ENCODE measurements around the gene APBB1. TPM values are rescaled to one million over a fixed set of nuclear protein-coding genes. Genes with fewer than 3 reads are reported as not detected.

Gene APBB1
- total and polyA plus RNA-seq, 2 experiments from 2014 or later: 43.1 to 46.2 TPM

DNA sequence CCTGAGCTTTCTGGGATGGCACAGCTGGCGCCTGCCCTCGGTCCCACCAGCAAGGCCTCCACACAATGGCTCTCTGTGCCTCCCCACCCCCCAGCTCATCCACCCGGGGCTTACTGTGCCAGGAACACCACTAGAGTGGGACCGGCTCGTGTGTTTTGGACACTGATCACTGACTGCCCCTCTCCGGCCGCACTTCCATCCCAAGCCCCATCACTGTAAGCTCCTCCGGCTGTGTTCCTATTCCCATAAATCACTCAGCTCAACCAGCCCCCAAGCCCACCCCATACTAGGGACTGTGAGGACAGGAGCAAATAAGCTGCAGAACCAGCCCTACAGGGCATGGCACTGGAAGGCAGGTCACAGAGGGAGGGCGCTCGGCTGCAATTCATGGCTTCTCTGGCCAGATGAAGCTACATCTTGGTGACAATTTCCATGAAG is 7.3 kb downstream of the APBB1 start:
- H4K20me1 ChIP-seq (ENCODE audit: insufficient read depth): no peaks in the 10 kb centered on the region; the same call in 1 of the 2 replicates
- no peak overlapping the region for H2AFZ ChIP-seq
- DNase-seq: no peak
- no peaks in the 10 kb centered on the region for H3K36me3 ChIP-seq (ENCODE audit: low read depth)
- H3K9ac ChIP-seq: no peak overlapping the region
- peaks cover 24% of the 10 kb centered on the region for H3K79me2 ChIP-seq (ENCODE audit: insufficient read depth)
- H3K9me2 ChIP-seq (ENCODE audit: insufficient read depth): no peaks in the 10 kb centered on the region
- no peak overlapping the region for H3K4me3 ChIP-seq
- in situ Hi-C loops (cut with MboI): no loop called here
- no peak overlapping the region for H3K4me2 ChIP-seq (ENCODE audit: unreplicated experiment)
- no peak overlapping the region for H3K27ac ChIP-seq
- TF ChIP-seq EZH2 (IDR thresholded peaks at IDR 0.05; ENCODE audit: insufficient read depth, poor library complexity, severe bottlenecking) (no peak), EZH2phosphoT487 (IDR thresholded peaks at IDR 0.05; ENCODE audit: insufficient read depth, low read depth) (no peak)
- no peaks in the 10 kb centered on the region for H3K27me3 ChIP-seq (replicated peaks; ENCODE audit: insufficient read depth)
- no peaks in the 10 kb centered on the region for H3K9me3 ChIP-seq (ENCODE audit: low read depth)
- H3K4me1 ChIP-seq (ENCODE audit: insufficient read depth): peaks cover 6% of the 10 kb centered on the region
- H3F3A ChIP-seq (ENCODE audit: insufficient read depth): no peaks in the 10 kb centered on the region
- WGBS, 2 experiments (ENCODE audit: low coverage in 1 of 2, low lambda C conversion rate in 2 of 2, missing lambda C conversion rate in 2 of 2): 92 to 98% methylated on average over 10 of the region's 10 CpGs

DNA sequence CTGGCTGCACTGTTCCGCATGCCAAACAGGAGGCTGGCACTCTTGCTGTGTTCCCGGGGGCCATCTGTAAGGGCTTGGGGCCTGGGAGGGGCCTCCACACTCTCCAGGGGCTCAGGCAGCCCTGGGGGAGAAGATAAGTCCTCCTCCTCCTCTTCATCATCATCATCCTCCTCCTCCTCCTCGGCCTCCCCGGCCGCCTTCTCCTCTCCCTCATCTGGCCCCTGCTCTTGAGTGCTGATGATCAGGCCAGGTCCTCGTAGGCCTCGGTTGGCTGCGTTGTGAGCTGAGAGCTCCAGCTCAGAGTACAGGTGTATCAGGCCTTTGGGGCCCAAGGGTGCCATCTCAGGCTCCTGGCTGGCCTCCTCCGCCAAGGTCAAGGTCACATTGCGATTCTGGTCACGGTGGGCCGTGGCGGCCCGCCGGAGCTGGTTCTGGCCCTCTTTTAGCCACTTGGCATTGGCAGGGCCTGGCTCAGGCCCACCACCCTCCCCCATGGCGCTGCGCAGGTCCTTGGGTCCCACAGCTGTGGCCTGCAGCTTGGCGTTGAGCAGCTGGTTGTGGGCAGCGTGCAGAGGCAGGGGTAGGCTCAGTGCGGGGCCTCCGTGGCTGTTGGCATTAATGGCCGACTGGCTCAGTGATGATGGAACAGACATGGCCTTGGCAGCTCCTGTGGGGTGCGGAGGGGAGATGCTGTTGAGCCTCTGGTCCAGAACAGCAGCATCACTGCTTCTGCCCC is 8.0 kb downstream of the APBB1 start:
- Histone ChIP-seq H3K9me3 (ENCODE audit: low read depth) (no peaks in the 10 kb centered on the region), H3K4me3 (no peak overlapping the region), H4K20me1 (ENCODE audit: insufficient read depth) (no peaks in the 10 kb centered on the region), H3F3A (ENCODE audit: insufficient read depth) (no peaks in the 10 kb centered on the region), H3K36me3 (ENCODE audit: low read depth) (no peaks in the 10 kb centered on the region), H3K9ac (no peak overlapping the region), H3K79me2 (ENCODE audit: insufficient read depth) (peaks cover 21% of the 10 kb centered on the region), H2AFZ (no peak overlapping the region), H3K27ac (no peak overlapping the region), H3K4me2 (ENCODE audit: unreplicated experiment) (no peak overlapping the region), H3K4me1 (ENCODE audit: insufficient read depth) (peaks cover 5% of the 10 kb centered on the region), H3K27me3 (replicated peaks; ENCODE audit: insufficient read depth) (no peaks in the 10 kb centered on the region), H3K9me2 (ENCODE audit: insufficient read depth) (no peaks in the 10 kb centered on the region)
- in situ Hi-C loops (cut with MboI): no loop called here
- DNase-seq: no peak
- no peak for TF ChIP-seq EZH2phosphoT487 (IDR thresholded peaks at IDR 0.05; ENCODE audit: insufficient read depth, low read depth)
- TF ChIP-seq EZH2 (IDR thresholded peaks at IDR 0.05; ENCODE audit: insufficient read depth, poor library complexity, severe bottlenecking): no peak
- WGBS, 2 experiments (ENCODE audit: low coverage in 1 of 2, low lambda C conversion rate in 2 of 2, missing lambda C conversion rate in 2 of 2): 90 to 92% methylated on average over 18 to 23 of the region's 23 CpGs

DNA sequence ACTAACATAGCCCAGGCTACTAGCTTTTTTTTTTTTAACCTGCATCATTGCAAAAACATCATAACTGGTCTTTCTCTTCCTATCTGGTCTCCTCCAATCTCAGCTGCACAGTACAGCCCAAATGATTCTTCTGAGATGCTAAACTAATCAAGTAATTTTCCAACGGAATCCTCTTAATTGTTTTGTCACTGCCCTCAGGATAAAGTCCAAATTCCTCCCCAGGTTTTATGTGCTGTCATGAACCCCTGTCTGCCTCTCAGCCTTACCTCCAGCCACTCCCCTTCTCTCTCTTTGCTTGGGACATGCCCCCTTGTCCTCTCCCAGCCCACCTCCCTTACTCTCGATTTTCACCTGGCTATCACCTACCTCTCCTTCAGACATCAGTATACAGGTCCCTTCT is 12.5 kb downstream of the APBB1 start:
- WGBS, 2 experiments (ENCODE audit: low coverage in 1 of 2, low lambda C conversion rate in 2 of 2, missing lambda C conversion rate in 2 of 2): 2 to 6% methylated on average over 2 of the region's 2 CpGs
- H3K27me3 ChIP-seq (replicated peaks; ENCODE audit: insufficient read depth): no peaks in the 10 kb centered on the region
- no peak for TF ChIP-seq EZH2phosphoT487 (IDR thresholded peaks at IDR 0.05; ENCODE audit: insufficient read depth, low read depth)
- no peak for TF ChIP-seq EZH2 (IDR thresholded peaks at IDR 0.05; ENCODE audit: insufficient read depth, poor library complexity, severe bottlenecking)
- H3K27ac ChIP-seq: no peak overlapping the region
- no peaks in the 10 kb centered on the region for H4K20me1 ChIP-seq (ENCODE audit: insufficient read depth)
- H3K36me3 ChIP-seq (ENCODE audit: low read depth): no peaks in the 10 kb centered on the region
- H3K9me2 ChIP-seq (ENCODE audit: insufficient read depth): no peaks in the 10 kb centered on the region
- no peaks in the 10 kb centered on the region for H3K4me1 ChIP-seq (ENCODE audit: insufficient read depth)
- H3K79me2 ChIP-seq (ENCODE audit: insufficient read depth): no peaks in the 10 kb centered on the region
- H3K4me3 ChIP-seq: no peak overlapping the region
- H3F3A ChIP-seq (ENCODE audit: insufficient read depth): no peaks in the 10 kb centered on the region
- DNase-seq: no peak
- H3K9me3 ChIP-seq (ENCODE audit: low read depth): no peaks in the 10 kb centered on the region
- no peak overlapping the region for H3K4me2 ChIP-seq (ENCODE audit: unreplicated experiment)
- H2AFZ ChIP-seq: no peak overlapping the region
- in situ Hi-C loops (cut with MboI): no loop called here
- H3K9ac ChIP-seq: no peak overlapping the region

DNA sequence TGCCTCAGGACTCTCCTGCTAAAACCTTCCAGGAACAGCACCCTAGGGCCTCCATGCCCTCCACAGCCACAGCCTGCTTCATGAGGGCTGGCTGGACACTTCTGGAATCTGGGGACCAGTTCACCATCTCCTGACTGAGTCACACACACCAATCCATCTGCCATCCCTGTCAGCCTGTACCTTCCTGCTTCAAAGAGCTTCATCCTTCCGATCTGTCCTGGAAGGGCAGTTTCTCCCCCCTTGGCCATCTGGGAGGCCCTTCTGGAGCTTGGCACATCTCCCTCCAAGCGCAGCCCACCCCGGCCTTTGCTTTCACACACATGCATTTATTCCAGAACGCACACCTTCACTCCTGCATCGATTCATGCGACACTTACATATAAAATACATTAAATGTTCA is 13.0 kb downstream of the APBB1 start:
- Histone ChIP-seq H3K36me3 (ENCODE audit: low read depth) (no peaks in the 10 kb centered on the region), H3K9me3 (ENCODE audit: low read depth) (no peaks in the 10 kb centered on the region), H3K4me2 (ENCODE audit: unreplicated experiment) (no peak overlapping the region), H3K27me3 (replicated peaks; ENCODE audit: insufficient read depth) (no peaks in the 10 kb centered on the region), H3K27ac (no peak overlapping the region), H3K79me2 (ENCODE audit: insufficient read depth) (no peaks in the 10 kb centered on the region), H3F3A (ENCODE audit: insufficient read depth) (no peaks in the 10 kb centered on the region), H3K9me2 (ENCODE audit: insufficient read depth) (no peaks in the 10 kb centered on the region), H2AFZ (no peak overlapping the region), H3K4me3 (no peak overlapping the region), H3K4me1 (ENCODE audit: insufficient read depth) (no peaks in the 10 kb centered on the region), H4K20me1 (ENCODE audit: insufficient read depth) (no peaks in the 10 kb centered on the region), H3K9ac (no peak overlapping the region)
- in situ Hi-C loops (cut with MboI): no loop called here
- TF ChIP-seq EZH2 (IDR thresholded peaks at IDR 0.05; ENCODE audit: insufficient read depth, poor library complexity, severe bottlenecking) (no peak), EZH2phosphoT487 (IDR thresholded peaks at IDR 0.05; ENCODE audit: insufficient read depth, low read depth) (no peak)
- no peak for DNase-seq
- WGBS, 2 experiments (ENCODE audit: low coverage in 1 of 2, low lambda C conversion rate in 2 of 2, missing lambda C conversion rate in 2 of 2): 84 to 95% methylated on average over 6 of the region's 6 CpGs
